Effector memory CD4-positive, alpha-beta T cell (primary cell): ENCODE data around the gene OBSCN.

Experiments
- DNase-seq, 3 donors: peaks; one replicate each; pipeline ENCODE4 v3.0.0-alpha.2; 2020
- H3K27ac ChIP-seq: 2 replicates; pipeline ENCODE4 v1.7.0; 2013; ENCODE audit warnings: mild to moderate bottlenecking, low read length, moderate library complexity; ENCODE audit not compliant: insufficient read depth, poor library complexity, severe bottlenecking
- H3K27me3 ChIP-seq: replicated peaks from 2 replicates; pipeline ENCODE4 v1.7.0; 2013; ENCODE audit warnings: mild to moderate bottlenecking, low read length; ENCODE audit not compliant: insufficient read depth, control insufficient read depth, poor library complexity, severe bottlenecking
- H3K36me3 ChIP-seq: 2 replicates; pipeline ENCODE4 v1.7.0; 2013; ENCODE audit warnings: mild to moderate bottlenecking, low read length, moderate library complexity; ENCODE audit not compliant: control insufficient read depth, insufficient read depth
- H3K4me1 ChIP-seq: 2 replicates; pipeline ENCODE4 v1.7.0; 2013; ENCODE audit warnings: low read length, mild to moderate bottlenecking; ENCODE audit not compliant: control insufficient read depth, insufficient read depth, poor library complexity, severe bottlenecking
- H3K4me3 ChIP-seq: 2 replicates; pipeline ENCODE4 v1.7.0; 2013; ENCODE audit warnings: low read length, low read depth, mild to moderate bottlenecking; ENCODE audit not compliant: insufficient read depth, poor library complexity, severe bottlenecking
- H3K9me3 ChIP-seq: 2 replicates; pipeline ENCODE4 v1.7.0; 2013; ENCODE audit warnings: mild to moderate bottlenecking, low read length, moderate library complexity; ENCODE audit not compliant: control insufficient read depth
- total RNA-seq, 3 donors: gene quantifications; one replicate each; lab custom pipeline; 2026; lab: John Stamatoyannopoulos, UW

OBSCN gene
- total RNA-seq = 140 to 285 (median 184) reads per million in 3 donors

GRCh38 chr1:228207851-228208821 lies at the start of gene OBSCN:
Gene OBSCN, plus strand, starts transcription at chr1:228208044. Its CDS starts 3,740 bp downstream, at chr1:228211784.
- Histone ChIP-seq H3K27ac (no peak within 1 kb of the TSS), H3K9me3 (no peaks in the 10 kb centered on the region), H3K36me3 (no peaks in the 10 kb centered on the region), H3K4me1 (no peaks in the 10 kb centered on the region), H3K4me3 (no peak within 1 kb of the TSS), H3K27me3 (no peaks in the 10 kb centered on the region)
- DNase-seq = no peak

GRCh38 chr1:228158151-228159007 lies 49.5 kb upstream of the OBSCN start:
- H3K4me3 ChIP-seq = no peak overlapping the region

GRCh38 chr1:228159008-228159665 lies 48.7 kb upstream of the OBSCN start:
- DNase-seq = no peak
- H3K27ac ChIP-seq = no peak overlapping the region
- no peak overlapping the region for H3K4me3 ChIP-seq
- H3K36me3 ChIP-seq = no peaks in the 10 kb centered on the region
- H3K27me3 ChIP-seq = no peaks in the 10 kb centered on the region
- no peaks in the 10 kb centered on the region for H3K9me3 ChIP-seq
- H3K4me1 ChIP-seq = peaks cover 13% of the 10 kb centered on the region

More at GRCh38 chr1:228158151-228159007, 49.5 kb upstream of the OBSCN start:
- Histone ChIP-seq H3K36me3 (no peaks in the 10 kb centered on the region), H3K27ac (no peak overlapping the region), H3K4me1 (peaks cover 13% of the 10 kb centered on the region), H3K9me3 (no peaks in the 10 kb centered on the region), H3K27me3 (no peaks in the 10 kb centered on the region)
- no peak for DNase-seq

- H3K4me3 ChIP-seq = no peak overlapping the region
- DNase-seq = no peak
- no peak overlapping the region for H3K27ac ChIP-seq
- peaks cover 19% of the 10 kb centered on the region for H3K4me1 ChIP-seq
- no peaks in the 10 kb centered on the region for H3K36me3 ChIP-seq
- no peaks in the 10 kb centered on the region for H3K9me3 ChIP-seq
- no peaks in the 10 kb centered on the region for H3K27me3 ChIP-seq
Measured at GRCh38 chr1:228160201-228160761, 47.6 kb upstream of the OBSCN start.

- Histone ChIP-seq H3K27ac (no peak overlapping the region), H3K4me3 (no peak overlapping the region), H3K27me3 (no peaks in the 10 kb centered on the region), H3K36me3 (no peaks in the 10 kb centered on the region), H3K9me3 (no peaks in the 10 kb centered on the region), H3K4me1 (peaks cover 21% of the 10 kb centered on the region)
- DNase-seq = no peak
Measured at GRCh38 chr1:228161362-228161761, 46.5 kb upstream of the OBSCN start.

GRCh38 chr1:228161866-228162265 lies 46.0 kb upstream of the OBSCN start:
- Histone ChIP-seq H3K9me3 (no peaks in the 10 kb centered on the region), H3K4me1 (peaks cover 26% of the 10 kb centered on the region), H3K36me3 (no peaks in the 10 kb centered on the region), H3K27ac (no peak overlapping the region), H3K4me3 (no peak overlapping the region), H3K27me3 (no peaks in the 10 kb centered on the region)
- no peak for DNase-seq

GRCh38 chr1:228162286-228163006 lies 45.4 kb upstream of the OBSCN start:
- Histone ChIP-seq H3K36me3 (no peaks in the 10 kb centered on the region), H3K9me3 (no peaks in the 10 kb centered on the region), H3K4me3 (no peak overlapping the region), H3K27ac (no peak overlapping the region), H3K4me1 (peaks cover 23% of the 10 kb centered on the region), H3K27me3 (no peaks in the 10 kb centered on the region)
- DNase-seq = no peak

- DNase-seq = no peak
- no peaks in the 10 kb centered on the region for H3K36me3 ChIP-seq
Measured at GRCh38 chr1:228163007-228163753, 44.7 kb upstream of the OBSCN start.

More at GRCh38 chr1:228163007-228163753, 44.7 kb upstream of the OBSCN start:
- Histone ChIP-seq H3K4me1 (peaks cover 23% of the 10 kb centered on the region), H3K27me3 (no peaks in the 10 kb centered on the region), H3K9me3 (no peaks in the 10 kb centered on the region), H3K27ac (no peak overlapping the region), H3K4me3 (no peak overlapping the region)
